Liver (tissue), 9 donors: ENCODE data around the gene B3GAT1. TPM values are rescaled to one million over a fixed set of nuclear protein-coding genes. Genes with fewer than 3 reads are reported as not detected.
"Not testable (repeated sequence)": the region's sequence is repeated elsewhere in the genome, so short reads cannot be mapped to it uniquely, and the experiment has no call there.

Source experiments
- DNase-seq: peaks from one replicate; pipeline ENCODE4 v3.0.0-alpha.2; 2017; ENCODE audit warnings: low spot score
- H3K27ac ChIP-seq, 2 donors: one replicate each; pipeline ENCODE4 v1.7.0; 2013; ENCODE audit warnings: inconsistent platforms in 2 of 2, low read length in 2 of 2, control low read depth in 1 of 2, low read depth in 1 of 2, mild to moderate bottlenecking in 1 of 2
- H3K27me3 ChIP-seq, 4 donors: one replicate each; pipeline versions ENCODE4 v1.6.1 to v1.7.0; 2013; ENCODE audit warnings: low read length in 3 of 4, inconsistent platforms in 1 of 4, mild to moderate bottlenecking in 1 of 4, moderate library complexity in 1 of 4; ENCODE audit not compliant: control insufficient read depth in 4 of 4, insufficient read depth in 4 of 4
- H3K36me3 ChIP-seq, 4 donors: one replicate each; pipeline versions ENCODE4 v1.6.1 to v1.7.0; 2013; ENCODE audit warnings: low read length in 3 of 4, mild to moderate bottlenecking in 3 of 4, low read depth in 1 of 4, moderate library complexity in 1 of 4; ENCODE audit not compliant: control insufficient read depth in 4 of 4, insufficient read depth in 3 of 4
- H3K4me1 ChIP-seq, 4 donors: one replicate each; pipeline versions ENCODE4 v1.6.1 to v1.7.0; 2013; ENCODE audit warnings: low read length in 3 of 4, mild to moderate bottlenecking in 3 of 4, moderate library complexity in 1 of 4; ENCODE audit not compliant: control insufficient read depth in 4 of 4, insufficient read depth in 4 of 4
- H3K4me3 ChIP-seq, 3 donors: one replicate each; pipeline versions ENCODE4 v1.6.1 to v1.7.0; 2013; ENCODE audit warnings: low read length in 3 of 3, control low read depth in 1 of 3, low read depth in 1 of 3, mild to moderate bottlenecking in 1 of 3
- H3K9ac ChIP-seq, 2 donors: one replicate each; pipeline ENCODE4 v1.7.0; 2013; ENCODE audit warnings: low read length in 2 of 2, mild to moderate bottlenecking in 2 of 2, moderate library complexity in 2 of 2, control low read depth in 1 of 2, low read depth in 1 of 2
- H3K9me3 ChIP-seq, 4 donors: one replicate each; pipeline versions ENCODE4 v1.6.1 to v1.7.0; 2013; ENCODE audit warnings: low read length in 3 of 4; ENCODE audit not compliant: control insufficient read depth in 4 of 4
- ATF3 ChIP-seq: IDR thresholded peaks from 2 replicates; pipeline ENCODE4 v1.6.1; 2016; ENCODE audit warnings: antibody characterized with exemption
- CTCF ChIP-seq: fragments of 150-350 bp; IDR thresholded peaks from 2 replicates; pipeline ENCODE4 v1.5.1; 2017; ENCODE audit warnings: improper control_type of control experiment, low read depth, low read length; ENCODE audit not compliant: missing input control
- EGR1 ChIP-seq, 2 donors: IDR thresholded peaks; 2 replicates each; pipeline ENCODE4 v1.6.1; 2016 to 2018; ENCODE audit warnings: antibody characterized with exemption in 2 of 2, low read depth in 2 of 2
- FOXA1 ChIP-seq: IDR thresholded peaks from 2 replicates; pipeline ENCODE4 v1.6.1; 2016; ENCODE audit warnings: antibody characterized with exemption
- FOXA2 ChIP-seq: IDR thresholded peaks from 2 replicates; pipeline ENCODE4 v1.6.1; 2016; ENCODE audit warnings: antibody characterized with exemption
- HNF4A ChIP-seq, 2 donors: conservative IDR thresholded peaks; 2 replicates each; pipeline ENCODE4 v1.6.1; 2016; ENCODE audit warnings: antibody characterized with exemption in 2 of 2, mild to moderate bottlenecking in 2 of 2
- JUND ChIP-seq, 2 donors: IDR thresholded peaks; 2 replicates each; pipeline ENCODE4 v1.6.1; 2016; ENCODE audit warnings: antibody characterized with exemption in 2 of 2
- MAX ChIP-seq: IDR thresholded peaks from 2 replicates; pipeline ENCODE4 v1.6.1; 2016; ENCODE audit warnings: antibody characterized with exemption
- NR2F2 ChIP-seq: IDR thresholded peaks from 2 replicates; pipeline ENCODE4 v1.6.1; 2016; ENCODE audit warnings: antibody characterized with exemption
- RAD21 ChIP-seq, 2 donors: IDR thresholded peaks; 2 replicates each; pipeline ENCODE4 v1.6.1; 2016; ENCODE audit warnings: antibody characterized with exemption in 2 of 2, mild to moderate bottlenecking in 2 of 2
- SP1 ChIP-seq: IDR thresholded peaks from 2 replicates; pipeline ENCODE4 v1.6.1; 2018; ENCODE audit warnings: antibody characterized with exemption, mild to moderate bottlenecking
- ZBTB33 ChIP-seq: IDR thresholded peaks from 2 replicates; pipeline ENCODE4 v1.6.1; 2016; ENCODE audit warnings: antibody characterized with exemption
- WGBS: extraction: QIAGEN DNeasy Blood & Tissue Kit; methylation state at CpG from one replicate; pipeline ENCODE4 v1.1.7; 2013; 5-methylcytosine and 5-hydroxymethylcytosine counted together
- polyA plus RNA-seq, 2 donors: library from polyadenylated mRNA; stranded (reverse) in 1 of 2; unstranded in 1 of 2; fragments of 200-250 nt in 1 of 2; fragments of >200 nt in 1 of 2; fragmentation: Nextera tagmentation in 1 of 2; extraction: Ambion mirVana in 1 of 2; gene quantifications; one replicate each; pipeline versions ENCODE4 v1.2.1 to v1.2.3, GENCODE V29; 2013 to 2015
- total RNA-seq, 2 donors: library from RNA; depleted of rRNA; stranded (reverse); fragments of >200 nt; gene quantifications; one replicate each; pipeline ENCODE4 v1.2.3, GENCODE V29; 2014
- donor health status: healthy.
- donor health status: healthy.
- donor health status: healthy.
- donor health status: healthy.
- donor health status: healthy.

B3GAT1 gene
- total and polyA plus RNA-seq, 4 donors = 0.13 to 6.6 (median 0.25) TPM; not detected in 1

- H3K9me3 ChIP-seq = peaks cover 3 to 7% (median 6%) of the 10 kb centered on the region in 4 donors
- no peaks in the 10 kb centered on the region for H3K27me3 ChIP-seq
- TF ChIP-seq SP1 (no peak), ATF3 (no peak)
- no peak overlapping the region for H3K4me3 ChIP-seq
- H3K36me3 ChIP-seq = no peaks in the 10 kb centered on the region
- no peaks in the 10 kb centered on the region for H3K4me1 ChIP-seq
- no peak for DNase-seq
- H3K9ac ChIP-seq = no peak overlapping the region
- H3K27ac ChIP-seq = no peak overlapping the region
- 82% methylated on average over 3 of the region's 3 CpGs for WGBS
These were observed 48.8 kb upstream of the B3GAT1 start for GRCh38 chr11:134460881-134461280.

GRCh38 chr11:134460062-134460561 is 48.1 kb upstream of the B3GAT1 start:
- H3K9ac ChIP-seq = no peak overlapping the region
- H3K4me1 ChIP-seq = no peaks in the 10 kb centered on the region
- no peaks in the 10 kb centered on the region for H3K27me3 ChIP-seq
- no peak overlapping the region for H3K27ac ChIP-seq
- no peak for DNase-seq
- no peak for TF ChIP-seq EGR1 (IDR thresholded peaks at IDR 0.05; ENCODE audit: low read depth in 2 of 2)
- no peak for TF ChIP-seq NR2F2
- TF ChIP-seq FOXA2 = no peak
- no peak for TF ChIP-seq SP1
- no peak for TF ChIP-seq RAD21 (IDR thresholded peaks at IDR 0.05)
- no peak overlapping the region for H3K4me3 ChIP-seq
- no peaks in the 10 kb centered on the region for H3K36me3 ChIP-seq
- H3K9me3 ChIP-seq = peaks cover 3 to 7% (median 6%) of the 10 kb centered on the region in 4 donors
- WGBS = 86% methylated on average over 8 of the region's 8 CpGs

GRCh38 chr11:134459246-134460061 is 47.4 kb upstream of the B3GAT1 start:
- 74% methylated on average over 10 of the region's 10 CpGs for WGBS
- Histone ChIP-seq H3K9me3 (peaks cover 3 to 7% (median 6%) of the 10 kb centered on the region in 4 donors), H3K4me3 (no peak overlapping the region), H3K9ac (no peak overlapping the region), H3K27ac (no peak overlapping the region), H3K27me3 (no peaks in the 10 kb centered on the region), H3K36me3 (no peaks in the 10 kb centered on the region), H3K4me1 (no peaks in the 10 kb centered on the region)
- TF ChIP-seq MAX (no peak), CTCF (no peak), ZBTB33 (no peak), HNF4A (conservative IDR thresholded peaks at IDR 0.05) (no peak), FOXA1 (no peak), JUND (IDR thresholded peaks at IDR 0.05) (no peak)
- no peak for DNase-seq

GRCh38 chr11:134457411-134458007 is 45.5 kb upstream of the B3GAT1 start:
- DNase-seq, H3K4me3 ChIP-seq, H3K27ac ChIP-seq, H3K4me1 ChIP-seq, H3K9ac ChIP-seq, H3K27me3 ChIP-seq, H3K36me3 ChIP-seq, H3K9me3 ChIP-seq: not testable (repeated sequence)
- 86% methylated on average over 2 of the region's 2 CpGs for WGBS
